ENCODE data around the gene SCNN1A.

DNA sequence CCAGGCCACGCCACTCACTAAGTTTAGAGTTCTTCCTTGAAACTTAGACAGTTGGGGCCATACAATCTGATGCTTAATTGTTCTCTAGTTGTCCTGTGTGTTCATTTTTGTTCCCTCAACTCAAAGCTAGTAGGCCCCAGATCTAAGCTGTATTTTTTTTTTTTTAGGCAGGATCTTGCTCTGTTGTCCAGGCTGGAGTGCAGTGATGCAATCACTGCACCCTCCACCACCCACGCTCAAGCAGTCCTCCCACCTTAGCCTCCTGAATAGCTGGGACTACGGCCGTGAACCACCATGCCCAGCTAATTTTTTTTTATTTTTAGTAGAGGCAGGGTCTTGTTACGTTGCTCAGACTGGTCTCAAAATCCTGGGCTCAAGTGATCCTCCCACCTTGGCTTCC is 41.0 kb downstream of the SCNN1A start:
- TF ChIP-seq, protein P1, sequence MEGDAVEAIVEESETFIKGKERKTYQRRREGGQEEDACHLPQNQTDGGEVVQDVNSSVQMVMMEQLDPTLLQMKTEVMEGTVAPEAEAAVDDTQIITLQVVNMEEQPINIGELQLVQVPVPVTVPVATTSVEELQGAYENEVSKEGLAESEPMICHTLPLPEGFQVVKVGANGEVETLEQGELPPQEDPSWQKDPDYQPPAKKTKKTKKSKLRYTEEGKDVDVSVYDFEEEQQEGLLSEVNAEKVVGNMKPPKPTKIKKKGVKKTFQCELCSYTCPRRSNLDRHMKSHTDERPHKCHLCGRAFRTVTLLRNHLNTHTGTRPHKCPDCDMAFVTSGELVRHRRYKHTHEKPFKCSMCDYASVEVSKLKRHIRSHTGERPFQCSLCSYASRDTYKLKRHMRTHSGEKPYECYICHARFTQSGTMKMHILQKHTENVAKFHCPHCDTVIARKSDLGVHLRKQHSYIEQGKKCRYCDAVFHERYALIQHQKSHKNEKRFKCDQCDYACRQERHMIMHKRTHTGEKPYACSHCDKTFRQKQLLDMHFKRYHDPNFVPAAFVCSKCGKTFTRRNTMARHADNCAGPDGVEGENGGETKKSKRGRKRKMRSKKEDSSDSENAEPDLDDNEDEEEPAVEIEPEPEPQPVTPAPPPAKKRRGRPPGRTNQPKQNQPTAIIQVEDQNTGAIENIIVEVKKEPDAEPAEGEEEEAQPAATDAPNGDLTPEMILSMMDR (IDR thresholded peaks at IDR 0.05), result no peak
- no peak for TF ChIP-seq EZH2 (IDR thresholded peaks at IDR 0.05)
